Measurements from ENCODE around the gene PLCH1. TPM values are rescaled to one million over a fixed set of nuclear protein-coding genes. Genes with fewer than 3 reads are reported as not detected.

The PLCH1 gene
- total and polyA plus RNA-seq, 2 experiments from 2014 or later, result 2.7 to 6.2 TPM

GRCh38 chr3:155730843-155731242, 14.0 kb downstream of the PLCH1 start:
- Histone ChIP-seq H3K4me1 (ENCODE audit: low read depth) (no peaks in the 10 kb centered on the region), H3K27ac (no peak overlapping the region), H3K9me3 (ENCODE audit: low read depth) (no peaks in the 10 kb centered on the region), H3K4me3 (no peak overlapping the region), H3K36me3 (no peaks in the 10 kb centered on the region), H3K27me3 (no peaks in the 10 kb centered on the region)
- no peak for DNase-seq (ENCODE audit: low read depth in 1 of 2, low spot score in 1 of 2)
- TF ChIP-seq, protein P1, sequence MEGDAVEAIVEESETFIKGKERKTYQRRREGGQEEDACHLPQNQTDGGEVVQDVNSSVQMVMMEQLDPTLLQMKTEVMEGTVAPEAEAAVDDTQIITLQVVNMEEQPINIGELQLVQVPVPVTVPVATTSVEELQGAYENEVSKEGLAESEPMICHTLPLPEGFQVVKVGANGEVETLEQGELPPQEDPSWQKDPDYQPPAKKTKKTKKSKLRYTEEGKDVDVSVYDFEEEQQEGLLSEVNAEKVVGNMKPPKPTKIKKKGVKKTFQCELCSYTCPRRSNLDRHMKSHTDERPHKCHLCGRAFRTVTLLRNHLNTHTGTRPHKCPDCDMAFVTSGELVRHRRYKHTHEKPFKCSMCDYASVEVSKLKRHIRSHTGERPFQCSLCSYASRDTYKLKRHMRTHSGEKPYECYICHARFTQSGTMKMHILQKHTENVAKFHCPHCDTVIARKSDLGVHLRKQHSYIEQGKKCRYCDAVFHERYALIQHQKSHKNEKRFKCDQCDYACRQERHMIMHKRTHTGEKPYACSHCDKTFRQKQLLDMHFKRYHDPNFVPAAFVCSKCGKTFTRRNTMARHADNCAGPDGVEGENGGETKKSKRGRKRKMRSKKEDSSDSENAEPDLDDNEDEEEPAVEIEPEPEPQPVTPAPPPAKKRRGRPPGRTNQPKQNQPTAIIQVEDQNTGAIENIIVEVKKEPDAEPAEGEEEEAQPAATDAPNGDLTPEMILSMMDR (IDR thresholded peaks at IDR 0.05; ENCODE audit: low read depth, low read length), result no peak

- no peaks in the 10 kb centered on the region for H3K4me1 ChIP-seq (ENCODE audit: low read depth)
- no peaks in the 10 kb centered on the region for H3K36me3 ChIP-seq
- no peaks in the 10 kb centered on the region for H3K9me3 ChIP-seq (ENCODE audit: low read depth)
- H3K27me3 ChIP-seq, result no peaks in the 10 kb centered on the region
- H3K4me3 ChIP-seq, result no peak overlapping the region
- DNase-seq (ENCODE audit: low read depth in 1 of 2, low spot score in 1 of 2), result no peak
- TF ChIP-seq, protein P1 (IDR thresholded peaks at IDR 0.05; ENCODE audit: low read depth, low read length), result no peak
- H3K27ac ChIP-seq, result no peak overlapping the region
Observed at GRCh38 chr3:155727836-155728235, 17.0 kb downstream of the PLCH1 start.

- Histone ChIP-seq H3K27ac (no peak overlapping the region), H3K4me3 (no peak overlapping the region), H3K27me3 (no peaks in the 10 kb centered on the region), H3K9me3 (ENCODE audit: low read depth) (no peaks in the 10 kb centered on the region), H3K4me1 (ENCODE audit: low read depth) (no peaks in the 10 kb centered on the region), H3K36me3 (no peaks in the 10 kb centered on the region)
- DNase-seq (ENCODE audit: low read depth in 1 of 2, low spot score in 1 of 2), result no peak
- TF ChIP-seq, protein P1 (IDR thresholded peaks at IDR 0.05; ENCODE audit: low read depth, low read length), result no peak
Observed at GRCh38 chr3:155714295-155714718, 30.6 kb downstream of the PLCH1 start.

GRCh38 chr3:155712008-155712407, 32.9 kb downstream of the PLCH1 start:
- H3K4me1 ChIP-seq (ENCODE audit: low read depth), result no peaks in the 10 kb centered on the region
- H3K36me3 ChIP-seq, result no peaks in the 10 kb centered on the region
- no peaks in the 10 kb centered on the region for H3K27me3 ChIP-seq
- TF ChIP-seq, protein P1 (IDR thresholded peaks at IDR 0.05; ENCODE audit: low read depth, low read length), result no peak
- H3K9me3 ChIP-seq (ENCODE audit: low read depth), result no peaks in the 10 kb centered on the region
- DNase-seq (ENCODE audit: low read depth in 1 of 2, low spot score in 1 of 2), result no peak
- H3K4me3 ChIP-seq, result no peak overlapping the region
- no peak overlapping the region for H3K27ac ChIP-seq

- Histone ChIP-seq H3K36me3 (no peaks in the 10 kb centered on the region), H3K27me3 (no peaks in the 10 kb centered on the region), H3K4me1 (ENCODE audit: low read depth) (peaks cover 18% of the 10 kb centered on the region), H3K4me3 (no peak overlapping the region), H3K27ac (peak overlapping the region; percentile 18), H3K9me3 (ENCODE audit: low read depth) (no peaks in the 10 kb centered on the region)
- TF ChIP-seq, protein P1 (IDR thresholded peaks at IDR 0.05; ENCODE audit: low read depth, low read length), result no peak
- DNase-seq (ENCODE audit: low read depth in 1 of 2, low spot score in 1 of 2), result peak in 1 of 2 donors; percentile 64
Observed at GRCh38 chr3:155704771-155705559, 39.9 kb downstream of the PLCH1 start.
